Fibroblast of lung (primary cell): ENCODE measurements around the gene ADSS2. TPM values are rescaled to one million over a fixed set of nuclear protein-coding genes. Genes with fewer than 3 reads are reported as not detected.

Source experiments
- DNase-seq, 2 donors: peaks; one replicate each; pipeline versions ENCODE4 v3.0.0 to v3.0.0-alpha.2; 2010; ENCODE audit warnings: low read depth in 2 of 2
- H2AFZ ChIP-seq: 2 replicates; pipeline ENCODE4 v1.5.1; 2012; ENCODE audit warnings: low read length, control low read depth, inconsistent platforms
- H3K27ac ChIP-seq: 2 replicates; pipeline ENCODE4 v1.5.1; 2011; ENCODE audit warnings: low read length, control low read depth; ENCODE audit not compliant: insufficient read depth
- H3K27me3 ChIP-seq: 2 replicates; pipeline ENCODE4 v1.5.1; 2011; ENCODE audit warnings: mild to moderate bottlenecking, low read length; ENCODE audit not compliant: control insufficient read depth, insufficient read depth
- H3K36me3 ChIP-seq: 2 replicates; pipeline ENCODE4 v1.5.1; 2011; ENCODE audit warnings: low read length; ENCODE audit not compliant: control insufficient read depth, insufficient read depth
- H3K4me1 ChIP-seq: 2 replicates; pipeline ENCODE4 v1.5.1; 2011; ENCODE audit warnings: low read length; ENCODE audit not compliant: control insufficient read depth, insufficient read depth; ENCODE audit errors: extremely low read depth
- H3K4me2 ChIP-seq: 2 replicates; pipeline ENCODE4 v1.5.1; 2011; ENCODE audit warnings: low read length, control low read depth; ENCODE audit not compliant: insufficient read depth; ENCODE audit errors: extremely low read depth
- H3K4me3 ChIP-seq, 4 experiments: fragments of 200-600 bp in 1 of 4; sonication (generic) in 1 of 4; replicated peaks in 1 of 4; 2 replicates each; pipeline ENCODE4 v1.5.1; 2011 to 2016; ENCODE audit warnings: low read length in 4 of 4, low read depth in 3 of 4, mild to moderate bottlenecking in 3 of 4, control low read depth in 2 of 4, inconsistent platforms in 1 of 4, mixed read lengths in 1 of 4; ENCODE audit not compliant: insufficient read depth in 1 of 4; ENCODE audit errors: control extremely low read depth in 1 of 4
- H3K79me2 ChIP-seq: 2 replicates; pipeline ENCODE4 v1.5.1; 2012; ENCODE audit warnings: mild to moderate bottlenecking, low read length, inconsistent platforms; ENCODE audit not compliant: control insufficient read depth, insufficient read depth
- H3K9ac ChIP-seq: 2 replicates; pipeline ENCODE4 v1.5.1; 2011; ENCODE audit warnings: mild to moderate bottlenecking, low read length, control low read depth; ENCODE audit not compliant: insufficient read depth
- H3K9me3 ChIP-seq: 2 replicates; pipeline ENCODE4 v1.5.1; 2012; ENCODE audit warnings: low read depth, low read length; ENCODE audit not compliant: control insufficient read depth, insufficient read depth
- H4K20me1 ChIP-seq: 2 replicates; pipeline ENCODE4 v1.5.1; 2011; ENCODE audit warnings: low read length; ENCODE audit not compliant: control insufficient read depth, insufficient read depth; ENCODE audit errors: extremely low read depth
- EZH2 ChIP-seq: IDR thresholded peaks from 2 replicates; pipeline ENCODE4 v1.5.1; 2012; ENCODE audit warnings: low read length, control low read depth, mild to moderate bottlenecking; ENCODE audit errors: missing control alignments
- polyA plus RNA-seq, 2 donors: library from polyadenylated mRNA; depleted of rRNA in 1 of 2; stranded (reverse) in 1 of 2; unstranded in 1 of 2; fragments of >200 nt; gene quantifications; 2 replicates each; pipeline ENCODE4 v1.2.1, GENCODE V29; 2011 to 2012; ENCODE audit warnings: missing spikeins in 1 of 2
- total RNA-seq: library from RNA; depleted of rRNA; stranded (reverse); fragments of >200 nt; gene quantifications from 2 replicates; pipeline ENCODE4 v1.2.1, GENCODE V29; 2014
- TF ChIP-seq, protein P1 (sequence below), 2 donors: IDR thresholded peaks in 1 of 2; conservative IDR thresholded peaks in 1 of 2; 1 replicate in 1 of 2; 2 replicates in 1 of 2; pipeline ENCODE4 v1.5.1; 2011 to 2012; ENCODE audit warnings: low read length in 2 of 2, control low read depth in 1 of 2, inconsistent platforms in 1 of 2, low read depth in 1 of 2, mild to moderate bottlenecking in 1 of 2

The ADSS2 gene
- total and polyA plus RNA-seq, 2 donors (not counting 1 experiment from before 2014, with no cell fraction given): 55.9 to 62.1 TPM

DNA sequence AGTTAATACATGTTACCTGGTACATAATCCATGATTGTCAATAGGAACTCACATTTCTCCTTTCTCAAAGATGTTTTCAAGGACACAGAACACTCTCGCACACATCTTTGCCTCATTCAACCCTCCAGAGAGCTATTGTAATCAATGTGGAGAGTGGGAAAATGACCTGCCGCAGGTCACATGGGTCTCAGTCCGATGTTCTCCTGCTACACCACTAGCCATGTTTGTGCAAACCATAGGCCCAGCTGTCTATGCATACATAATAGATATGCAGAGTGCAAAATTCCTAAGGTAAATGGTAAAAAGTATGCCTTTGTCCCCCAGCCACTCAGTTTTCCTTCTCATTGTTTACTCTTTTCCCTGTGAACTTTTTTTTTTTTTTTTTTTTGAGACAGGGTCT lies 89.2 kb downstream of the ADSS2 start:
- Histone ChIP-seq H3K27me3 (no peaks in the 10 kb centered on the region), H3K27ac (no peak overlapping the region), H3K4me2 (peak overlapping the region; percentile 38), H3K4me3 (no peak overlapping the region), H3K9ac (no peak overlapping the region), H4K20me1 (no peaks in the 10 kb centered on the region), H3K79me2 (no peaks in the 10 kb centered on the region), H2AFZ (no peak overlapping the region), H3K9me3 (no peaks in the 10 kb centered on the region), H3K36me3 (no peaks in the 10 kb centered on the region), H3K4me1 (no peaks in the 10 kb centered on the region)
- TF ChIP-seq EZH2: no peak
- TF ChIP-seq, protein P1, sequence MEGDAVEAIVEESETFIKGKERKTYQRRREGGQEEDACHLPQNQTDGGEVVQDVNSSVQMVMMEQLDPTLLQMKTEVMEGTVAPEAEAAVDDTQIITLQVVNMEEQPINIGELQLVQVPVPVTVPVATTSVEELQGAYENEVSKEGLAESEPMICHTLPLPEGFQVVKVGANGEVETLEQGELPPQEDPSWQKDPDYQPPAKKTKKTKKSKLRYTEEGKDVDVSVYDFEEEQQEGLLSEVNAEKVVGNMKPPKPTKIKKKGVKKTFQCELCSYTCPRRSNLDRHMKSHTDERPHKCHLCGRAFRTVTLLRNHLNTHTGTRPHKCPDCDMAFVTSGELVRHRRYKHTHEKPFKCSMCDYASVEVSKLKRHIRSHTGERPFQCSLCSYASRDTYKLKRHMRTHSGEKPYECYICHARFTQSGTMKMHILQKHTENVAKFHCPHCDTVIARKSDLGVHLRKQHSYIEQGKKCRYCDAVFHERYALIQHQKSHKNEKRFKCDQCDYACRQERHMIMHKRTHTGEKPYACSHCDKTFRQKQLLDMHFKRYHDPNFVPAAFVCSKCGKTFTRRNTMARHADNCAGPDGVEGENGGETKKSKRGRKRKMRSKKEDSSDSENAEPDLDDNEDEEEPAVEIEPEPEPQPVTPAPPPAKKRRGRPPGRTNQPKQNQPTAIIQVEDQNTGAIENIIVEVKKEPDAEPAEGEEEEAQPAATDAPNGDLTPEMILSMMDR (conservative IDR thresholded peaks at IDR 0.05 in 1 of 2, IDR thresholded peaks at IDR 0.05 in 1 of 2; ENCODE audit: low read depth in 1 of 2, low read length in 2 of 2): no peak
- DNase-seq: no peak

DNA sequence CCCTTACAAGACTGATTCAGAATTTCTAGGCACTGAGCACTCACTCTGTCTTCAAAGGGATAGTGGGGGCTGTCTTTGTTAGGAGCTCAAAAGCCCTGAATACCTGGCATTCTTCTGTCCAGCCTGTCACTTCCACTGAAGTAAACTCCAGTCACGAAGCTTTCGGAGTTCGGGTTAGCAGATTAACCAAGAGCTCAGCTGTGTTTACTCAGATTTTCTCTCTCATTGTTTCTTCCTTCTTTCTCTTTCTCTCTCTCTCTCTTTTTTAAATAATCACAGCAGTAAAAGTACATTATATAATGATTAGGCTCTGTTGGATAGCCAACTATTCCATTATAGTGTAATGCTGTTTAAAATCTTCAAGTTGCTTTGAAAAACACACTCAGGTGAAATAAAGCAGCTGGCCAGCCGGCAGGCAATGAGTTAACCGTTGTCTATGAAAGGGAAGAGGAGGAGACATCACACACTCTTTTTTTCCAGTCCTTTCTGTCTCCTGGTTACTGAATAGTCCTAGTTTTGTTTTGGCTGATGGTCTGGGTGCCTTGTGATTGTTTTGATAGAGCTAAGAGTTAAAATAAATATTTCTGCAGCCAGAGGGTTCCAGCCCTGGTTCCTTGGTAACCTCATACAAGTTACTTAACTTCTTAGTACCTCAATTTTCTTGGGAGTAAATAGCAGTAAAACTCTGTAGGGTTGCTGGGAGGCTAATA lies 89.8 kb downstream of the ADSS2 start:
- Histone ChIP-seq H3K9ac (peak overlapping the region; percentile 50), H3K36me3 (no peaks in the 10 kb centered on the region), H3K4me3 (peak overlapping the region; percentile 12 to 48 (median 16)), H4K20me1 (no peaks in the 10 kb centered on the region), H3K79me2 (no peaks in the 10 kb centered on the region), H3K4me1 (no peaks in the 10 kb centered on the region), H3K4me2 (peak overlapping the region; percentile 70), H3K27me3 (no peaks in the 10 kb centered on the region), H3K9me3 (no peaks in the 10 kb centered on the region), H3K27ac (peak overlapping the region; percentile 64), H2AFZ (peak overlapping the region; percentile 74)
- TF ChIP-seq EZH2: no peak
- TF ChIP-seq, protein P1 (conservative IDR thresholded peaks at IDR 0.05 in 1 of 2, IDR thresholded peaks at IDR 0.05 in 1 of 2; ENCODE audit: low read depth in 1 of 2, low read length in 2 of 2): no peak
- peak; percentile 84 to 88 for DNase-seq

Other genes starting within 250 kb of the ADSS2 start
- gene CATSPERE, start 9.4 kb upstream of the ADSS2 start, total RNA-seq: 0.77 and 0.99 TPM in 2 replicates
- 0.08 and 0.59 TPM in 2 replicates for gene CATSPERE, start 9.4 kb upstream of the ADSS2 start, polyA plus RNA-seq
- 47.2 and 49.3 TPM in 2 replicates for gene DESI2, start 201.2 kb upstream of the ADSS2 start, total RNA-seq
- 38.8 and 40.2 TPM in 2 replicates for gene DESI2, start 201.2 kb upstream of the ADSS2 start, polyA plus RNA-seq